Embryonic facial prominence (tissue), 1 donor: ENCODE measurements around the gene KSR1.
"Not testable (repeated sequence)": the region's sequence is repeated elsewhere in the genome, so short reads cannot be mapped to it uniquely, and the experiment has no call there.

Experiments used
- DNase-seq: peaks from one replicate; pipeline ENCODE4 v3.0.0-alpha.2; 2016; ENCODE audit errors: extremely low spot score

KSR1 gene

DNA sequence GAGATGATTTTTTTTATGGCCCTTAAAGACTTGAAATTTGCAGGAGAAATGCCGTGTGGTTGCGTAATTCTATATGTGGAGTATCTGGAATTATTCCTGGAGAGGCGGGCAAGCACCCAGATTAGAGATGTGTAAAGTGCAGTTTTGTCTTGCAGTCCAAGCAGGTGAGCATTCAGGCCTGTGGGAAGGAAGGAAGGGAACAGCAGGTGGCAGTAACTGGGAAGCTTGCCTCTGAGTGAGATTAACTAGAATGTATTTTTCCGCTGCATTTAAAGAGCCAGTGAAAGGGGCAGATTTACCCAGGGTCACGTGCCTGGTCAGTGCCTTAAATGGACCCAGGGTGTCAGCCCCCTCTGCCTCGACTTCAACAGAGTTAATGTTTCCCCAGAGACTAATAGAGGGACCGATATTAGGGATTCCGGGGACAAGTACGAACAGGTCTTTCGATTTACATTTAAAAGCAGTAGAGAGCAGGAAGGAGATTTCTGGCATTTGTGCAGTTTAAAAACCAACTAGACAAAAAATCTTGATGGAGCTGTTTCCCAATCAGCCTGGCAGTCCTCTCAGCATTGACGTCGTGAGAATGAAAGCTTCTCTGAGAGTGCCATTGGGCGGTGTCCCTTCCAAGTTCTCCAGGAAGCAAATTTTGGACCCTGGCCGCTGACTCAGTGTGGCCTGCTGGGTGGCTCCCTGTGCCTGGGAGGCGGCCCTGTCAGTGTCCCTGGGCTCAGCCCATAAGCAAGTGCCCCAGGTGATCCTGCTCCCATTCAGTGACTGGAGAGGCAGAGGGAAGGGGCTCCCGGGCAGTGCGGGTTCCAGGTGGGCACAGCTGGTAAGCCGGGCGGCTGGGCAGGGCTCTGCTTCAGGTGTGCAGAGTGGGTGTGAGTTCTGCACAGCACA, 38.2 kb downstream of the KSR1 start:
- DNase-seq, result no peak

DNA sequence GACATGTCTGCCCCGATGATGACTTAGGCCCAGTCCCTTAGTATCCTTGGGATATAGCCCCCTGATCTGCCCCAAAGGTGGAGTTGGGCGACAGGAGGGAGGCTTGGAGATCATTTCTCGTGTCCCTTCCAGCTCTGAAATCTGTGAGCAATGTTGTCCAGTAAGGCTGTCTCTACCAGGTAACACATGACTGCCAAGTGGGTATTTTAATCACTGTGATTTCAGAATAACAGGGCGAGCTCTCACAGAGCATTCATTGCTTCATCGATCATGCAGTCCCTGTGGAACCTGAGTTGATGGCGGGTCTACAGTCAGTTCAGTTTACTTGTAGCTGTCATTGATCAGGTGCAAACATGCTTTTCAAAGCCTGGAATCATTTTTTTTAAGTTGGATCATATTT, 39.2 kb downstream of the KSR1 start:
- DNase-seq, result no peak

DNA sequence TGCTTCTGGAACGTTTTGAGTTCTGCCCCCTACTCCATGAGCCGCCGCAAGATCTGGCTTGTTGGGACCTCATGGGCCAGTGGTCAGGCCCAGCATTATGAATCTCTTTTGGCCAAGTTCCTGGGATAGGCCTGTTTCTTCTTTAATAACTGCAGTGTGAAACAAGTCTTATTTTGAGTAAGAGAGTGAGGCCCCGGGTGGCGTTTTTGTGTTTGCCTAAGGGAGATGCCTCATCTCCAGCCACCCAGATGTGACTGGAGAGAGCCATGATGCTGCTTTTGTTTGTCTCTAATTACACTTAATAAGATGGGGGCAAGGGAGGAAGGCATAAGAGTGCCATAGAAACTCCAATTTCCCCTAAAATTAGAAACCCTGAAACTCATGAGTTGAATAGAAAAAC, 39.8 kb downstream of the KSR1 start:
- no peak for DNase-seq

DNA sequence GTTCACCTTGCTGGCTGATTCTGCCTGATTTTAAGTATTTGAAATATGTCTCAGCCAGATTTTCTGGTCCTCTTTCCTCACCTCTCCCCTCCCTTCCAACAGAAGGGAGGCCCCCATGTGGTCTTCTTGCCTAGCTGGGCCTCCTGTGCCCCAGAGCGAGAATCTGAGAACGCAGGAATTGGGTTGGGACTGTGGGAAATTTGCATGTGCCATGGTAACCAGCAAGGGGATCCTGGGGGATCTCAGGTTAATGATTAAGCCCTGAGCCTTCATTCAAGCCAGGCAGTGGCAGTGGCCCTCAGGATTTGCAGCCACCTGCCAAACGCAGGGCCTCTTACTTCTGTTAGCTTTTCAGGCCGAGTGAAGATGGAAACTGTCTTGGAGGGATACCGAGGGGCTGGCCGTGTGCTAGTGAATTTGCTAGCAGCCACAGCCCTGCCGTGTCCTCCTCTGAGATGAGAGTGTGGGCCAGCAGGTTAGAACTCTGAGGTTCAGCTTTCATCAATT, 40.2 kb downstream of the KSR1 start:
- DNase-seq, result no peak

DNA sequence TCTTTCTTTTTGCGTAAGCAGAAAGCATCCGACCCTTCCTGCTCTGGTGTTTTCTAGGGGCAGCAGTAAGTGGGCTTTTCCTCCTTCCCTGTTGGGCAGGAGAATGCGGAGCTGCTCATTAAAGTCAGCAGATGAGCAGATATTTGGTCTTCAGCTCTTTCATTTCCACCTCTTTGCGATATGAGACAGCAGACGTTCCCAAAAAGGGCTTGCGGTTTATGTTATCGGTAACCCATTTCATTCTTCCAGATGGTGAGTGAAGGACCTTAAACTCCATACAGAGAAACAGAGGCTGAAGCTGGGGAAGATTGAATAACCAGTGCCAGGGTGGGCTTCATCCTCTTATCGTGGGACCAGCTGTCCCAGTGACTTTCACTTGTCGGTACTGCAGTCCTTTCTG, 40.7 kb downstream of the KSR1 start:
- no peak for DNase-seq

DNA sequence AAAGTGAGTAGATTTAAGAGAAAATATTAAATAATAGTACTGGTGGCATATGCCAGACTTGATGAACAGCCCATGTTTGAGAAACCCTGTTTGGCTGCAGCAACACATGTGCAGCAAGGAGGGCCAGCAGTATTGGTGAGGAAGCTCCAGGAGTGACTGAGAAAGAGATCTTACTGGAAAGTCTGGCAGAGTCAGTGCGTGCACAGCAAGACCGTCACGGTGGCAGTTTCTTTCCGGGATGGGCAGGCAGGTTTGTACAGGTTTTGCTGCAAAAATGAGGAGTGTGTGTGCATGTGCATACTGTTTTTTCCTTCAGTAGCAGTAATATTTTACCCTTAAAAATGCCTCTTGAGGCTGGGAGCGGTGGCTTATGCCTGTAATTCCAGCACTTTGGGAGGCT, 41.4 kb downstream of the KSR1 start:
- DNase-seq, result no peak

DNA sequence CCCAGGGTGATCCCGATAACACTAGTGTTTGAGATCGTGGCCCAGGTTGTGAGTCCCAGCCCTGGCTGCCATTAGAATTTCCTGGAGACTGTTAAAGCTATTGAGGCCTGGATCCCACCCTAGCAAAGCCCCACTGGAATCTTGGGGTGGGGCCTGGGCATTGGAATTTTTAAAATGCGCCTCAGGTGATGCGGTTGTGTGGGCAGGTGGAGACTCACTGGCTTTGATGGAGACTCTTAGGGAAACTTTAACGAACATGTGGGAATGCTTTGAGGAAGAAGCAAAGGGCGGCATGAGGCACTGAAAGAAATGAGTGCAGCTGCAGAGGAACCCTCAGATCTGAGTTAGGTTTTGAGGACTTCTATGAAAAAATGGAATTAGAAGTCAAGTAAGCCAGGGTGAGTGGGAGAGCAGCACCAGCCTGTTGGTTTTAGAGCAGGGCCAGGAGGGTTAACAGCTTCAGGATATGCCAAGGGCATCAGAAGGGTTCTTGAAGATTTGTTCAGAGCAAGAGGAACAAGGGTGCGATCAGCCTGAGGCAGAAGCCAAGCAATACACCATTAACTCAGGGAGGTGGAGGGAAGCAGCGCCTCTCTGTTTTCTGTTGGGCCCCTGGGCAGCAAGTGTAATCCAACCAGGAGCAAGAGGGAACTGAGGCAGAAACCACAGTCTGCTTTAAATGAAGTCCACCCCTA, 42.5 kb downstream of the KSR1 start:
- DNase-seq, result no peak

DNA sequence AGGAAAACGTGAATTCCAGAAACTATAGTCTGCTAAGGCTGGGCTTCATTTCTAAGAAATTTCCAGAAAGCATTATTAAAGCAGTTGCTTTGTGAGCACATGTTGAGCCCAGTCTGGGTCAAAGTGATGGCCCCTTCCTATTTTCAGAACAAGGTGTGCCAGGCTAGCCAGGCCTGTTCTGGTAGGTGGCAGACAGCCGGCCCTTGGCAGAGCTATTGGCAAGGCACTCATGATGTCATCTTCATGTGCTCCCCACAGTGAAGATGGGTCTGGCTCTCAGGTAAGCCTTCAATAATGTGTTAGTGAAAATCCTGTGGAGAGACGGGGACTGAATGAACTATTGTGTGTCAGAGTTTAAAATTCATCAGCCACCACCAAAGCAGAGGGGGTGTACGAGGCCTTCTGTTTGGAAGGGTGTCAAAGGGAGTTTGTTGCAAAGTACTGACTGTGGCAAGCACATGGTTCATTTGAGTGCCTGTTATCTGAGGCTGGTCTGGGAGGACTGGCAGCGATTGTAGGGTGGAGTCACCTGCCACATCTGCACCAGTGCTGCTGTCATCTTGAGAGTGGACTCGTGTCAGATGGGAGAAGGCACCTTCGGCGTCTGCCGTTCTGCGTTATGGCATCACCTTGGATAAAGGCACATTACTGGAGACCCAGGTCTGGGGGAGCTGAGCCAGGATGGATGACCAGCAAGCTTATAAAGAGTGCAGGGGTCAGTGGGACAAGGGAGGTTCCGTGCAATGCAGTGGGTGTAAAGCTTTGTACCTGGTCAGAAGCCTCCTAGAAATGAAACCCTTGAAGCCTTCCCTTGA, 43.4 kb downstream of the KSR1 start:
- no peak for DNase-seq

DNA sequence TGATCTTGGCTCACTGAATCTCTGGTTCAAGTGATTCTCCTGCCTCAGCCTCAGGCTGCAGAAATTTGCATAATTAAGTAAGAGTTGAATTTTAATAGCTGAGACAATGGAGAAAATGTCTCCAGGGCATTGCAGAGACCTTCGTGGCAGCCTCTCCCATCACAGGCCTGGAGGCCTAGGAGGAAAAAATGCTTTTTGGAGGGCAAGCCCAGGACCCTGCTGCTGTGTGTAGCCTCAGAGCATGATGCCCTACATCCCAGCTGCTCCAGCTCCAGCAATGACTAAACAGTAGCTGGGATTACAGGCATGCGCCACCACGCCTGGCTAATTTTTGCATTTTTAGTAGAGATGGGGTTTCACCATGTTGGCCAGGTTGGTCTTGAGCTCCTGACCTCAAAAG, 45.1 kb downstream of the KSR1 start:
- not testable (repeated sequence) for DNase-seq

DNA sequence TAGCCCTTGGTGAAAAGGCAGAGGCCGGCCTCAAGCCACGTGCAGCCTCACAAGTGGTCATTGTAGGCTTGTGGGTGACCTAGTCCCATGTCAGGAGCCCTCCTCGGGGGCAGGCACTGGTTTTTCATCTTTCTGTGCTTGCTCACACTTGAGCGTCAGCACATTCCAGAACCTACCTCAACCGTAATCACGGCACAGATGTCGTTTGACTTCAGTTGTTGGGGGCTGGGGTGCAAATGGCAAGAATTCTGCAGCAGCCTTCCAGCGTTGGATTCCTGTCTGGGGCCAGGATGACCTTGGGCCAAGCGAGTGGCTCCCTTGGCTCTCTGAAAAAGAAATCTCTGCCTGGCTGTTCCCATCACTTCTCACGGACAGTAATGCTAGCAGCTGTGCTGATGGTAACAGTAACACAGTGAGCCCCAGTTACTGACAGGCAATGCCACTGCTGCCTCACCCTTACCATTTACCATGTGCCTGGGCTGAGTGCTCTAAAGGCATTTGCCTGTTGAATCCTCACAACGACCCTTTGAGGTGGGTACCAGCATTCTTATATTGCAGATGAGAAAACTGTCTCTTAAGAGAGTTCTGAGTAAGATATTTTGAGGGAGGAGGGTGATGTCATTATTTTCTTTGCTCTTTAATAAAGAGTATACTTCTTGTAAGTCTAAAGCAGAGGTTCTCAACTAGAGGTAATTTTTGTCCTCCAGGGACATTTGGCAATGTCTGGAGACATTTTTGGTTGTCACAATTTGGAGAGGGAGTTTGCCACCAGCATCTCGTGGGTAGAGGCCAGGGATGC, 46.5 kb downstream of the KSR1 start:
- no peak for DNase-seq

DNA sequence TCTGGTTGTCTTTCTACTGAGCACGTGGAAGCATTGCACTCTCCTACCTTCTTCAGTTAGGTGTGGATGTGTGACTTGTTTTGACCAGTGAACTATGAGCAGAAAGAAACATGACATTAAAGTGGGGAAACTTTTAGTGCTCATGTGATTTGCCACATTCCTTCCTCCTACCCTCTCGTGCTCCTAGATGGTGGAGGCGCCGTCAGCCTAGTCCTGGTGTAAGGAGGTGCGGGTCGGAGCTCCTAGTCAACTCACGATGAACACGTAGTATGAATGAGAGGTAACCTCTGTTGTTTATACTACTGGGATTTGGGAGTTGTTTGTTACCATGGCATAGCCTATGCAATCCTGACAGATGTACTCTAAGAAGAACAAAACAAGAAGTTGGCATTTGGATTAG, 47.4 kb downstream of the KSR1 start:
- no peak for DNase-seq

DNA sequence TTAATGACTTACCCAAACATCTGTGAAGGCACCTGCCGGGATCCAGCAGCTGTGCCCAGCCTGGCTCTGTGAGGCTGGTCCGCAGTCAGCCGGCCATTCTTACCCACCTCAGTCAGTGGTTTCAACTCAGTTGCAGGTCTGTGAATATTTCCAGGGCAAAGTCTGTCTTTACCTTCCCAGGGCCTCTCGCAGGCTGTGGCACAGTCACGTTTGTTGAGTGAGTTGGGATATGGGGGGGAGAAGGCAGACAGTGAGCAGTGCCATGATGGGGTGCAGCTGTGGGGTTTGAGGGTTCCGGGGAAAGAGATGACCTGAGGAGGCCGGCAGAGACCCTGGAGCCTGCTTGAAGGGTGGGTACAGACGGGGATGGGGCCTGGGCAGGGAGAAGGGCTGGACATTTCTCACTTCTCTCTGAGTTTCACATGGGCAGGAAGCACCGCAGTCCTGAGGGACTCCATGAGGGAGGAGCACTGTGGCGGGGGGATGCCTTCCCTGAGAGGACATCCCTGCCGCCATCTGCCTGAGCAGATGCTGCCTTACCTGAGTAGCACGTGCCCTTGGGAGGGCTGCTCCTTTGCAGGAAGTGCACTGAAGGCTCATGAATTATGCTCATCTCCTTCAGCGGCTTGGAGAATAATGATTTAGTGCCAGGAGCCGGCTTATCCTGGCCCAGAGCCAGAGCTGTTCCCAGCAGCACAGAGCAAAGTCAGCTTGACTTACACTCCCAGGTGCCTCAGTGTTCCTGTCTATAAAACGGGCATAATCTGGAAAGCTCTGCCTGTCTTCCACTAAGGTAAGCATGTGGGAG, 48.1 kb downstream of the KSR1 start:
- DNase-seq, result no peak

DNA sequence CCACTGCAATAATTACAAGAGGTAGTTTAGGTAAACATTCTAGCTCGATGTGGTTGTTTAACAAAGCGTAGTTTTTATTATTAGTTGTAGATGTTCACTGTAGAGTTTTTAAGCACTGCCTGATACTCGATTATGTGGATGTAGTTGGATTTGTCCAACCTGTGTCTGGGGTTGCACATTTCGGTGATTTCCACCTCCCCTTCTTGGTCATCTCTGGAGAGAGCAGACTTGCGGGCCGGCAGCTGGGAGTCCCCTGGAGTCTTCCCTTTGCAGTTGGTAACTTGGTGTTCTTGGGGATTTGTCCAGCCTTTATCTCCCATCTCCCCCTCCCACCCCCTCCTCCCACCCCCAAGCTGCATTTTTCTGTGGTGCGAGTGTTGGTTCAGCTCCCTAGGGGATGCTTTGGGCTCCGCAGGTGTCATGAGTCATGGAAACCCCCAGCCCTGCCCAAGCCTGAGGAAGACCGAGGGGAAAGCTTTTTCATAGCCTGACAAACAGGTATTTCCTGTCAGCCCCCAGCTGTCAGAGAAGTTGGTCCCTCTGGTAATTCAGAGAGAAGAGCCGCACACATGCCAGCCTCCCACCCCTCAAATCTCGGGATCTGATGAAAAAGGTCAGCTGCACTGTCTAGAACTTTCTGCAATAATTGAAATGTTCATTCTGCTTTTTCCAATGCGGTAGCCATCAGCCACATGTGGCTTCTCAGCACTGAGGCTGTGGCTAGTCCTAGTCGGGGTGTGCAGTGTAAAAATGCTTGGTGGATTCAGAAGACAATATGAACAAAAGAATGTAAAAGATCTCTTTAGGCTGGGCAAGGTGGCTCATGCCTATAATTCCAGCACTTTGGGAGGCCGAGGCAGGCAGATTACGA, 50.3 kb downstream of the KSR1 start:
- no peak for DNase-seq

DNA sequence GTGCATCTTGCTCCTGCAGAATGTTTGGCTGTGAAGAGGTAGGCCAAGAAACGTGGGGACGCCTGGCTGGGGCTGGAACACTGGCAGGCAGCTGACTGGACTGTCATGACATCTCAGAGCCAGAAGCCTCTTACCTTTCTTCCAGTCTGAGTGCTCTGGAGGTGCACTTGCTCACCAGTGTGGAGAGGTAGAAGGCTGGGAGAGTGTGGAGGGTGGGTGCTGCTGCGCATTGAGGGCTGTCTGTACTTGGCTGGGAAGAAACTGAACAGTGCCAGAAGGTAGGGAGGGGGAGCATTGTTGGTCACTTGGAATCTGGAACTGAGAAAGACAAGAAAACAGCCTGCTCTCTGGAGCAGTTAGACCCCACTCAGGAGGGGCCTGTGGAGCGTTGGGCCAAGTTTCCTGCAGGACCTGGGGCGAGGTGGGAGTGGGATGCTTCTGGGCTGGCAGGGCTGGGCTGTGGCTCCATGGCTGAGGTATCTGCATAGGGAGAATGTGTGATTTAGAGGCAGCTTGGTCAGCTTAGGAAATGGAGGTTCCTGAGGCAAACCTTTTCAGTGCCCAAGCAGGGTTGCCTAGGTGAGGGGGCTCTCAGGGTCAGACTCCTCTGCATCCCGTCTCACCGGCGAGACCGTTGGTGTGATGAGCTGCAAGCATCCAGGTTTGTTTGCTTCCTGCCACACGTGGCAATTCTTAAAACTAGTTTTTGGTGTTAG, 55.1 kb downstream of the KSR1 start:
- no peak for DNase-seq

DNA sequence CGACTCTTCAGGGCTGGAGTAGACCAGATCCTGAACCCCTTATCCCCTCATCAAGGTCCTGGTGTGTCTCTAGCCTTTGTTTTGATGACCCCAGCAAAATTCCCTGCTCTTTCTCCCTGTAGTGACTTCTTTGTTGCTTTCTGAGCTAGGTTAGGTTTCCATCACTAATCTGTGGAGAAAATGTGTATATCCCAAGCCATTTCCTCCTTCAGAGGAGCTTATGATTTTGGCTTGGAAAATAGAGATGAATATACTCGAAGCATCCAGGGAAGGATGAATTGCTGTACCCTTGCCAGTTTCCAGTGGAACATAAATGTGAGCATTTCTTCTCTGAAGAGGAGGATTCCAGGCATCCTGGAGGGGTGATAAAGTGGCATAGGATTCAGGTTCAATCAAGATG, 55.8 kb downstream of the KSR1 start:
- DNase-seq, result no peak

DNA sequence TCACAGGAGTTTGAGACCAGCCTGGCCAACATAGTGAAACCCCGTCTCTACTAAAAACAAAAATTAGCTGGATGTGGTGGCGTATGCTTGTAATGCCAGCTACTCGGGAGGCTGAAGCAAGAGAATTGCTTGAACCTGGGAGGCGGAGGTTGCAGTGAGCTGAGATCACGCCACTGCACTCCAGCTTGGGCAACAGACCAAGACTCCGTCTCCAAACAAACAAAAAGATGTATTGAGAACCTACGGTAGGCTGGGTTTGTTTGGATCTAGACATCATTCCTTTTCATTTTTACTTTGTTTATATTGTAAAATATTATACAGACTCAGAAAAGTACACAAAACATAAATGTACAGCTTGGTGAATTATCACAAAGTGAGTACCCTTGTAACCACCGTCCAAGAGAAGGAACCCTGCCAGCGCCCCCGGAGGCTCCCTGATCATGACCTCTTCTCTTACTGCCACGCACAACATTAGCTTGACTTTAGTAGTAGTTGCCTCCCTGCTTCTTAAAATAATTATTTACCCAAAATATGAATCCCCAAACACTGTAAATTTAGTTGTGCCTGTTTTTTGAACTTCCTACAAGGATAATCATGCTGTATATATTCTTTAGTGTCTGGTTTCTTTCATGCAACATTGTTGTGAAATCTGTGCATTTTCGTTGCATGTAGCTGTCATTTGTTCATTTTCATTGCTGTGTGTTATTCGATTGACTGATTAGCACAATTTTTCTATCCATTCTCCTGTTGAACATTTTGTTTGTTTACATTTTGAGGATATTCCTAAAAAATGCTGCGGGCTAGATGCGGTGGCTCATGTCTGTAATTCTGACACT, 56.5 kb downstream of the KSR1 start:
- no peak for DNase-seq

DNA sequence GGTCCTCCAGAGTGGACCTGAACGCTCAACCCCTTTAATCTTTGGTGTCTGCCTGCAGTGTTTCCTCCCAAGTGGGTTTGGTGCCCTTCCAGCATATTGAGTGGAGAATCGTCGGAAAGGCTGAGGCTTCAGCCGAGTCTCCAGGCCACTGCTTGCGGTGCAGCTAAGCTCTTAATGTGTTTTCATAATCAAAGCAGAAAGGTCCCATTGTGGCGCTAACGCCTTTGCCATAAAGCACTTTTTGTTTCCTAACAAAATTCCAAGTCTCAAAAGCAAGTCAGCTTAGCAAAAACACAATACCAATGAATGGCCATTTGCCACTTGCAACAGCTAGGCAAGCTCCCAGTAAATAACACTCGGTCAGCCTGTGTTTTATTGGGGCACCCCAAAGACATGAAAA, 57.6 kb downstream of the KSR1 start:
- no peak for DNase-seq
